ENCODE data around the gene MYO15B. TPM values are rescaled to one million over a fixed set of nuclear protein-coding genes. Genes with fewer than 3 reads are reported as not detected.
"Not testable (repeated sequence)": the region's sequence is repeated elsewhere in the genome, so short reads cannot be mapped to it uniquely, and the experiment has no call there.

The MYO15B gene
- polyA plus RNA-seq, 10 donors = 56.0 to 140 (median 100) TPM

DNA sequence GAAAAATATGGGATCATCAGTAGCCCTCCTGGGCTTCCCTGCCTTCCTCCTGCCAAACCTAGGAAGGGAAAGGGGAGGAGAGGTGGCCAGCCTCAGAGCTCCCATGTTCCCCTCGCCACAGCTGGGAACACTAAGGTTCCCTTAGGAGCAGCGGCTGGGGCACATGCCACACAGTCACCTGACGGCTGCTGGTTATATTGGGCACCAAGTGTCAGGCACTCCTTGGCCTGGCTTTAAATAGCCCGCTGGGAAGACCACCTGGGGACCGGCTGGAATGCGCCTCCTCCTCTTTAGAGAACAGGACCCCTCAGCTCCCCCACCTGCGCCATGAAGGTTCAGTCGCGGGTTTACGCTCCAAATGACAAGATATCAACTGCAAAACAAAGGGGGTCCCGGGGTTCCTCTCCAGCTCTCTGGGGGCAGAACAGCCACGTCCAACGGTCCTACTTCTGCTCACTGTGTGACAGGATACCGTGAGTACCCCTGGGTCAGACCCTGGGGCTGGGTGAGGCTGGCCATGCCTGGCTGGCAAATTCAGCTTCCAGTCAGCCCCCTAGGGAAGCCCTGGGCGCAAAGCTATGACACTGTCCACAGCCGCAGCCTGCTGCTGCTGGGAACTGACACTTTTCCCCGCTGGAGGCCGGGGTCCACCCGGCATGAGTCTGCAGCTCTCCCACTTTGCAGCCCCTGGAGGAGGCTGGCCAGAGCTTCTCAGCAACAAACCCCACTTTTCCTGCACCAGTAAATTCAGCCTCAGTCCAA is 49.0 kb downstream of the MYO15B start:
- DNase-seq = peak in 1 of 3 donors; percentile 27

DNA sequence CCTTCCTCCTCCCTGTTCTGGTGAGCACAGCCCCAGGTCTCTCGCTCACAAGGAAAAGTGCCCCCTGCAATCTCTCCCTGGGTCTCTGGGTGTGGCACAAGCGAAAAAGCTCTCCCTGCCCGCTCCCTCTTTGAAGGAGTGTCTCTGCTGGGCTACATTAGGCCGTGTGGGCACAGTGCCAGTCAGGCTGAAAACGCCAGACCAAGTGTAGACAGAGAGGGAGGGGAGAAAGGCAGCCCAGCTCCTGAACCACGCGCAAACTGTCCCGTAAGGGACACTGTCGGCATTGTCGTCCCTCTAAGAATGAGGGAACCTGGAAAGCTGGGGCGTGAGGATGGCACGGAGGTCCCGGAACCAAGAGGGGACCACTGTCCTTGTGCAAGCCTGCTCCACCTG is 49.5 kb downstream of the MYO15B start:
- peak in 2 of 3 donors; percentile 38 to 43 for DNase-seq

DNA sequence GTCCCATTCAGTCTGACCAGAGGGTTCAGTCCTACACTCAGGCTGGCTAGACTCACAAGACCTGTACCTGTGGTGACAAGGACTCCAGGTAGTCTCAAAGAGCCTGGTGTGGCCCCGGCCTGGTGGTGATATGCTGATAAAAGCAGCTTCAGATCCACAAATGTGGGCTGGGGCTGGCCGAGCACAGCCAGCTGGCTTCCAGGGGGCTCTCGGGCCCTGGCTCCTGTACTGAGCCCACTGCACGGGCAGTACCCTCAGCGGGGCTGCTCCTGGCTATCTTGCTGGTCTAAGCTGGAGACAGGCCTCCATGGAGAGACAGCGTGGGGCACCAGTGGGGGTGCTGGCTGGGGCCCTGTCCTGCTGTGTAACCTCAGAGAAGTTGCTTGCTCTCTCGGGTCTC is 50.0 kb downstream of the MYO15B start:
- DNase-seq = no peak

DNA sequence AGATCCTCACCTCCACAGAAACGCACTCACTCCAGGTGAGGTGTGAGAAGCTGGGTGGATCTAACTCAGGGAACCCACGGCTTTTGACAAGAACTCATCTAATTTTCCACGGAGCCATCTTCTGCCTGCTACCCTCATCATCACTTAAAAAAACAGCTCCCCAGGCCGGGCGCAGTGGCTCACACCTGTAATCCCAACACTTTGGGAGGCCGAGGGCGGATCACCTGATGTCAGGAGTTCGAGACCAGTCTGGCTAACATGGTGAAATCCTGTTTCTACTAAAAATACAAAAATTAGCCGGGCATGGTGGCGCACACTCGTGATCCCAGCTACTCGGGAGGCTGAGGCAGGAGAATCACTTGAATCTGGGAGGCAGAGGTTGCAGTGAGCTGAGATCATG is 50.4 kb downstream of the MYO15B start:
- DNase-seq = not testable (repeated sequence)

DNA sequence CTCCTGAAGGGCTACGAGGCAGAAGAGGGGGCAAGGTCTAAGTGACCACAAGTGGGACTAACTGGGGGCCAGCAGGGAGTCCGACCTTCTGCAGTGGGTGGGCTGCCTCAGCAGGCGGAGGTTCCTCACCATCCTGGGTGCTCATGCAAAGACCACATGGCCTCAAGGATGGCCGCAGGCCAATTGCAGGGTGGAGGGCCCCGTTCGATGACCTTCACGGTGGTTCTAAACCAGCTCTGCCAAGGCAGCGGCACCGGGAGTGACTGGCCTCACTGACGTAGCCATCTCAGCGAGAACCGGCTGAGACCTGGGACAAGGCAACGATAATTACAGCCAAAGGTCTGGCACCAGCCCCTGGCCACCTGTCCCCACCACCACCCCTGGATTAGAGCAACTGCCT is 51.3 kb downstream of the MYO15B start:
- DNase-seq = no peak

DNA sequence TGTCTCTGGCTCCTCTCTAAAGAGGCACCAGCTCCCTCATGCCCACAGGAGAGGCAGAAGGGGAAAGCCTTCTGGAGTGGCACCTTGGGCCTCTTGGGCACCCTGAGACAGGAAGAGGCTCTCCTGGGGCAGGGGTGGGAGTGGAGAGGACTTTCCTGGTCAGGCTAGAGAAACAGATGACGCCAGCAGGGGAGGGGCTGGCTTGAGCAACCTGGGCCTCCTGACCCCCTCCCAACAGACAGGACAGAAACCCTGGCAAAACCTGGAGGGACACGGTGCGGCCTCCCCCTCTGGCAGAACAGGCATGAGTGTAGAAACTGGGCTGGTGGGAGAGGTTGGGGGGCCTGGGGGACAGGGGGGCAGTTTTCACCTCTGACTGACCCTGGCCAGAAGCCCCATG is 51.7 kb downstream of the MYO15B start:
- no peak for DNase-seq

DNA sequence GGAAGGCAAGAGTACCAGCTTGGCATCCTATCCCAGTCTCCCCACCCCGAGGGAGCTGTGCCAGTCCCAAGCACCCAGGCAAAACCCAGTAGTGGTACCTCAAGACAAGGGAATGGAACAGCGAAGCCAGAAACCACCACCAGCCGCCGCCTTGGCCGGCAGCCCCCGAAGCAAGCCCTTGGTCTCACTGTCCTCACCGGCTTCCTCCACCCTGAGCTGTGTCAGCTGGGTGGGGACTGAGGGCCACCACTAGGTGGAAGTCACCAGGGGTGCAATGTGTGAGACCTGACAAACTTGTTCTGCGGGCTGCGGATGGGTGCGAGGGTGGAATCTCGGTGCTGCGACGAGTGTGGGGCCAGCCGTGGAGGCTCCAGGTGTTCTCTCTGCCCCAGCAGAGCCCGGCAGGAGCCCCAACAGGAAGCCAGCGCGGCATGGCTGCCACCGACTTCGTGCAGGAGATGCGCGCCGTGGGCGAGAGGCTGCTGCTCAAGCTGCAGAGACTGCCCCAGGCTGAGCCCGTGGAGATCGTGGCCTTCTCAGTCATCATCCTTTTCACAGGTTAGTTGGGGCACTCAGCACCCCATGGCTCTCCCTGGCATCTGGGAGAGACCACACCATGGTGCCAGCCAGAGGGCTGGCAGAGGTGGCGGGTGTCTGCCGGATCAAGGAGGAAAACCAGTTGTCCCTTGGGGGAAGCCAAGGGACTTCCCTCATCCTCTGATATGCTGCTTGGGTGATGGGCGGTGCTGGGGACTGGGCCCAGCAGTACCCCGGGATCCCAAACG is 52.4 kb downstream of the MYO15B start:
- no peak for DNase-seq

DNA sequence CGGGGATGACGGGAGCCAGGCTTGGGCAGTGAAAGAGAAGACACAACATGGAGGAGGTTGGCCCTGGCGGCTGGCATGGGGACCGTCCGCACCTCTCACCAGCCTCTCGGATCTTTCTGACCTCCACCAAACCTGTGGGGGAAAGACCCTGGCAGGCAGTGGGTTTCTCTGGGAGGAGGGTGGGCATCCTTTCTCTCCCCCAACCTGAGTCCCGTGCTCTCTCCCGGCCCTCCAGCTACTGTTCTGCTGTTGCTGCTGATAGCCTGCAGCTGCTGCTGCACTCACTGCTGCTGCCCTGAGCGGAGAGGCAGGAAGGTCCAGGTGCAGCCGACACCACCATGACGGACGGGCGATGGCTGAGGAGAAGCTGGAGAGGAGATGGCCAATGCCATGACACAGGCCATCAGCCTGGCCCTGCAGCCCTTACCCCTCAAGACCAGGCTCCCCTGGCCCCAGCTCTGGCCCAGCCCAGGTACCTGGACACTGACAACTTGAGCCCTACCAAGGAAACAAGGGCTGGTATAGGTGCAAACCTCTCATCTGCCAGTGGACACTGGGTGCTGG is 53.0 kb downstream of the MYO15B start:
- no peak for DNase-seq

DNA sequence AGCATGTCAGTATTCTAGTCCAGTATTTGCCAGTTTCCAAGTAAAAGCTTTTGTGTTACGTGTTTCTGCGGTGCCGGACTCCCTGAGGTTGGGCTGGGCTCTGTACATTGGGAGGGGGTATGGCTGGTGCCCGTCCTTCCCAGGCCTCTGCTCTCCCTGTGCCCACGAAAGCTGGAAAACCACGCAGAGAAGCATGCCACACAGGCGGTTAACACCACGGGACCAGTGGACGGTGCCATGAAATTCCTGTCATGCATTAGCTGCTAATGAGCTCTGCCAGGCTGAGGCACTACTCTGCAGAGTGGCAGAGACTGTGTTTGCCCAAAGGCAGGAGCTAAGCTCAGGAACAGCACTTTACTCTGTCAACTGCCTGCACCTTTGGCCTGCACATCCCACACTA is 53.7 kb downstream of the MYO15B start:
- no peak for DNase-seq

DNA sequence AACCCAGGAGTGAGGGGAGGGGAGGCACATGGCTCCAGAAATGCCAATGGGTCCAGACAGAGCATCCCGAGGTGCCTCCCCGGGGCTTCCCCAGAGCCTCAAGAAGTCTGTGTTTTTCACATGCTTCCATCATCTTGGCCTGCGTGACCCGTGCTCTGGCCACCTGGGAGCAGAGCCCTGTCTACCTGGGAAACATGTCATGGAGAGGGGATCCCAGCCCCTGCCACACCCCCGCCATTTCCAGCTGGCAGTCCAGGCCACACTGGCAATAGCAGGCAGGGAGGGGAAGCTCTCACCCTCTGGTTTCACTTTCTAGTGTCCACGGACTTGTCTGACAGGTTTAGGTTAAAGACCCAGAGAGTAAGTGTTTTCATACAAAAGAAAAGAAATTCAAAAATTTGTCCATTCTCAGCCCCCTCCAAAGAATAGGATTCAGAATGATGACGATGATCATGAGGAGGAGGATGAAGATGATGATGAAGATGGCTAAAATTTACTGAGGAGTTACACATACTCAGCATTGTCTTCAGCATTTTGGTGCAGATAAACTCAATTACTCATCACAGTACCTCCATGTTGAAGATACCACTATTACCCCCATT is 54.7 kb downstream of the MYO15B start:
- no peak for DNase-seq

DNA sequence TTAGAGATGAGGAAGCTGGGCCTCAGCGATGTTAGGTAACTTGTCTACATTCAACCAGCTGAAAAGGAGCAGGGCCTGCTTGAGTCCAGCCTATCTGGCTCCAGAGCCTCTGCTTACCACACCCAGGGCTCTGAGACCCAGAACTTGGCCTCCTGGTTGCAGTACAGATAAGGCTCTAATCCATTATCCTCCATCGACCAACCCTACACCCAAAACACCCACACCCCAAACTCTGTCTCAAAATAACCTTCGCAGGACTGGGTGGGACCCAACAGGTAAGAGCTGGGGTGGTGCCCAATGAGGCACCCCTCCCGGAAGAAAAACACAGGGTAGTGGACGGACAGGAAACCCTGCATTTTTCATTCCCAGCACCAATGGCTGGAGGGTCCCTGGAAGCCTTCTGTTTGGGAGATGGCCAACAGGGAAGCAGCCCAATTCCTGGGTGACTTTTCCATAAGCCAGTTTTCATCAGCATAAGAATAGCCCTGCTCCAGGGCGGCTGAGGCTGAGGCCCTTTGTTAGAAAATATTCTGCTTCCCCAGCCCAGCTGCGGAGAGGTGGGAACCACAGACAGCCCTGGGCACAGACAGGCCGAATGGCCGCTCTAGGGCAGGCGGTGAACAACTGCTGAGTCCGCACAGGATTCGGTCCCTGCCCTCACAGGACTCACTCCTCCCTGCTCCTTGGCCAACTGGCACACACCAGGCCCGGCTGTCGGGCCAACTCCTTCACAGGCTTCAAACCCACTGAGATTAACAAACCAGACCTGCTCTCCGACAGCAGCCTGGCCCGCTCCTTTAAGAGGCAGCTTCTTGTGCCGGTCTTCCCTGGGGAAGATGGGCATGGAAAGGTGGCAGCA is 55.4 kb downstream of the MYO15B start:
- no peak for DNase-seq

DNA sequence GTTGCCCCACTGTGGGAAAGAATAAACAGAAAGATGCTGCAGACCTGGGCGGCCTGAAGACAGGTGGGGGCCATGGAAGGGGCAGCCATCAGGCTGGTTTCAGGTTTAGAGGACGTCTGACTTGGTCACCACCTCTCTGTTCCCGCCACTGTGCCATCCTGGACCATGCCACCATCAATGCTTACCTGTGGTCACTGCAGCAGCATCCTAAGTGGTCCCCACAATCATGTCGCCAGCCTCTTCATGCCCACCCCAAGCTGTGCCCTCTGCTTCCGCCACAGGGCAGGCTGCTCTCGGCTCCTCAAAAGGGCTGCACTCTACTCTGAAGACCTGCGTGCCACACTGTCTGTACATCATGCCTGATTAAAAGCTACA is 56.0 kb downstream of the MYO15B start:
- no peak for DNase-seq

DNA sequence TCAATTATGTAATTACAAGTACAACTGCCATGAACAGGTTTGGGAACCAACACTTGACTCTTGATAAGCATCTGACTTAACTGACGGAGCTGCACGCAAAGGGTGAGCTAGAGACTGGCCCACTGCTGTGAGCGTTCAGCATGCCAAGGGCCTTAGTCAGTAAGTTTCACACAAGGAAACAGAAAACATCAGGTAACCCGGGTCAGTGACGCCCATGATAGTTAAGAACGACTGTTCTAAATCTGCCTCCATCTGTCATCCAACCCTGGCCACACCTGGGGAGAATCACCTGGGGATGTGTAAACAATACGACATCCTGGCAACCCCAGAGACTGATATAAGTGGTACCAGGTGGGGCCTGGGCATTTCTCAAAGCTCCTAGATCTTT is 57.9 kb downstream of the MYO15B start:
- DNase-seq = no peak

DNA sequence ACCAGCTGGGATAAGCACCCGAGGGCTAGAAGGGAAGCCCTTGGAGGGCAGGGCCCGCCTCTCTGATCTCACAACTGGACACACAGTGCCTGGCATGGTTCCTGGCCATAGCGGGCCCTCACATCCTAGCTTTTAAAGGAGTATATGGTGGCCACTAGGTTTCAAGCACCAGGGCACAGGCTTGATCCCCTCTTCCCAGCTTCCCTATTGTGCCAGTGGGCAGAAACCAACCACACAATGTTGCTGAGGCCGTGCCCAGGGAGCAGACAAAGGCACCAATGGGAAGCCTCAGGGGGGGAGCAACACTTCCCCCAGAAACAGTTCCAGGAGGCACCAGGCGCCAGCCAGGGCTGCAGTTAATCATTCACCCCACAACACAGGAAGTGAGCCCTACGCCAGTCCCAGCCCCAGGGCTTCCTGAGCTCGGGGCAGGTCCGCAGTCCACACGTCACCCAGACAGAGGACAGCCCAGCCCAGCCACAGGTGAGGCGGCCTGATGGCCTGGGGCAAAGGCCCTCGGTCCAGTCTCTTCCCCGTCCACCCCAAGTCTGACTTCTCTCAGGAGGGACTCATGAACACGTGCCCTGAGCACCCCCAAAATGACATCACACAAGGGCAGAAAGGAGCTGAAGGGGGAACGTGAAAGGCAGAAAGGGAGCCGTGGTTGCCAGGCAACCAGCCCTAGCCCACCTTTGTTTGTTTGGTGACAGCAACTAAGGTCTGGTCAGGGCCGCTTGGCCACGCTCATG is 58.5 kb downstream of the MYO15B start:
- DNase-seq = no peak

DNA sequence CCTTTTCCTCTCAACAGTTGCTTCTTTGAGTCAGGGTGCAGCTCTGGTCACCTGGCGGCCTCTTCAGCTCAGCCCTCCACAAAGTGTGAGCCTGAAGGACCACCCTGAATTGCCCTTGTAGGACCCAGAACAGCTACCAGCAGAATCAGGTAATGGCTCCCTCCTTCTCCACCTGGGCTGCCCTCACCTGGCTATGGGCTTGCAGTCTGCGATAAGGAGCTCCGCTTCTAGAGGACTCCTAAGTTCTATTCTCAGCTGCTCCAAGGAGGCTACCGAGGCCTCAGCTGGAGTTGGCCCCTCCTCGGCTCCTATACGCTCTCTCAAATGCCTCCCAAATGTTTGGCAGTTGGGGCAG is 59.0 kb downstream of the MYO15B start:
- DNase-seq = no peak

DNA sequence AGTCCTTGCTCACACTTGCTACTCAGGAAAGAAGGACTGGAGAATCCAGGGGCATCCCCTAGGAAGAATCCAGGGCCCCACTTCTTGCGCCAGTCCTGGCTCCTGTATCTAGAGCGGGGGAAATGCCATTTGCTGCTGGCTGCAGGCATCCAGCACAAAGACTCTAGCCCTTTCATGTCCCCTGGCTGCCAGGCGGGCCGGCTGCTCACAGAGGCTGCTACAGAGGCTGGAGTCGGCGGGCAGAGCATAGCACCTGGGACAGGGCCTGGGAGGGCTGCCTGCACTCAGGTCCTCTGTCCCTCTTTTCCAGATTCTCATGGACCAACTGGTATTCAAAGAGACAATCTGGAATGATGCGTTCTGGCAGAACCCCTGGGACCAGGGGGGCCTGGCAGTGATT is 59.5 kb downstream of the MYO15B start:
- no peak for DNase-seq

DNA sequence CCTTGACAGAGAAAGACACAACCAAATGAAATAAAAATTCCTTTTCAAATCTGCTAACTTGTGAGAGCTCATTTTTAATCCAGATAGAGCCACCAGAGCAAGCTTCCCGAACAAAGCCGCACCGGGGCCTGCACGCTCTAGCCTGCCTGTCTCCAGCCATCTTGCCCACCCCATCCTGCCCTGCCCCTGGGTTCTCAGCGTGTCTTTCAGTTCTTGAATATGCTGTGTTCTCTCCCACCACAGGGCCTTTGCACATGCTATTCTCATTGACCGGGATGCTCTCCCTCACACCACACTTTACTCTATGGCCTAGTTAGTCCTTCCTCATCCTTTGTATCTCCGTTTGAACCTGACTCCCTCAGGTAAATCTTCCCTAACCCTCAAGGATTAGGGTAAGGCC is 60.3 kb downstream of the MYO15B start:
- DNase-seq = no peak

DNA sequence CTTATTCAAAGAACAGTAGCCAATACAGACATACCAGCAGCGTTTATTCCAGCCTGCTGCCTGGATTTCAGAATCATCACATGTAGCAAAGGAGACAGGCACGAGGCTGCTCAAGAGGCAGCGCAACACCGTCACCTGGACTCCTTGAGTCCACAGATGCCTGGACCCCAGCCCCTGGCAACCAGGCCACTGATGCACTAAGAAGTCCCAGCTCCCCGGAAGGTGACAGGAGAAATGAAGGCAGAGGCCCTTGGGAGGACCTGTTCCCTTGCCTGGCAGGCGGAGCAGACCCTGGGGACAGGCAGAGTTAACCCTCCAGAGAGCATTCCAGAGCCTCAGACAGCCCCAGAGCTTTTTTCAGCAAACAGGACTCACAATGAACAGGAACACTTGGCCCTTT is 62.1 kb downstream of the MYO15B start:
- DNase-seq = no peak

DNA sequence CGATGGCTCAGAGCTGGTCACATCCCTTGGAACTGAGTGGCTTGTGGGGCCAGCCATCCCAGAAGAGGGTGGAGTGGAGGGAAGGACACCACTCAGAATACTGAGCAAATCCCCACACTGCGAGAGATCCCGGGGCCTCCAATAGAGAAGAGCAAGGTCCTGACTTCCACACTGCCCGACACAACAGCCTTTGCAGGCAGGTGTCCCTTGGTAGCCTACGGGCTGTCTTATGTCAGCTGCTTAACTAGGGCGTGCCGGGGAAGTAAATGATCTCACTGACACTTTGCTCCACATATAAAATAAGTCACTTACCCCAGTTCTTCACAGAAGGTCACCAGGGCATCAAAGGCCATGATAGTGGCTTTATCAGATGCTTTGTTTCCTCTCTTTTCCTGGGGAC is 63.3 kb downstream of the MYO15B start:
- no peak for DNase-seq

DNA sequence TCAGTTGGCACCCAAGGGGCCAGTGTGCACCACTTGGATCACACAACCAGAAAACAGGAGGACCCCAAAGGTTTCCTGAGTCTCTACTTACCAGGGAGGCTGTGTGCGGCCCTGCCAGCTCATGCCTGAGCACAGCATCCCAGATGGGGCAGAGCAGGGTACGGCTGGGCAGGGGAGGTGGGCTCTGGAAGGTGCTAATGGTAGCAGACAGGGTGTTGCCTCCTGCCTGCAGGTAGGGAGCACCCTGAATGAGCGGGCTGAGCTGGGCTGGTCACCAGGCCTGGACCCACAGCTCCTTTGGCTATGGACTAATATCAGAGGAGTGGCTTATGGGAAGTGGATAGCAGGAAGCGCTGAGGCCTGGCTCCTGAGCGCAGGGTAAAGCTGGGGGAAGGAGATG is 64.7 kb downstream of the MYO15B start:
- DNase-seq = no peak

DNA sequence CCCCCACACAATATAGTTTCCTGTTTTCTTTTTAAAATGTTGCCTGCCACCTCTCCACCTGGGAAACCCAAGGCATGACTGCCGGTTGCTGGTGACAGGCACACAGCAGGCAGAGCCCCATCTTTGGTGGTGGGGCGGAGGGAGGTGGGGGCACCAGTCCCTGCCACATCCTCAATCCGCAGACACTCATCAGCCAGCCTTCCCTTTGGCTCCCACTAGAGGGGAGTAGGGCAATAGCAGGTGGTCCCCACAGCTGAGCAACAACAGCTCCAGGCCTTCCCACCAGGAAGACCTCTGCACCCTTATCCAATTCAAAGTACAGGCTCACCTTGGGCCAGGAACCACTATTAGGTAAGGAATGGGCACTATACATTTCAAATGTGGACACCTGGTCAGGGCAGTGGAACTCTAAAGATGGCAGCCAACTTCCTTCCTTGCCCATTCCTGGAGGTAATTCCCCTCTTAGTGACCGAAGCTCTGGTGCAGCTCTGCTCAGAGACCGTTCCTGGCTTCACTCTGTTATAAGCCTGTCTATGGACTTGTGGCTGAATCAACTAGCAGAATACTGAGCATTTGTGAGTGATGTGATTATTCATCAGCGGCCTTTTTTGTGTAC is 65.4 kb downstream of the MYO15B start:
- peak in 1 of 3 donors; percentile 49 for DNase-seq

Data from muscle of back (tissue), 11 donors.